GM12892 (cell line): ENCODE results near the gene OR1F1.

Experiments
- POLR2A ChIP-seq: IDR thresholded peaks from 2 replicates; pipeline ENCODE4 v1.6.1; 2011; ENCODE audit warnings: low read depth, low read length, control low read depth
- TAF1 ChIP-seq: IDR thresholded peaks from 2 replicates; pipeline ENCODE4 v1.6.1; 2011; ENCODE audit warnings: low read depth, mild to moderate bottlenecking, control low read depth, low read length, borderline replicate concordance

DNA sequence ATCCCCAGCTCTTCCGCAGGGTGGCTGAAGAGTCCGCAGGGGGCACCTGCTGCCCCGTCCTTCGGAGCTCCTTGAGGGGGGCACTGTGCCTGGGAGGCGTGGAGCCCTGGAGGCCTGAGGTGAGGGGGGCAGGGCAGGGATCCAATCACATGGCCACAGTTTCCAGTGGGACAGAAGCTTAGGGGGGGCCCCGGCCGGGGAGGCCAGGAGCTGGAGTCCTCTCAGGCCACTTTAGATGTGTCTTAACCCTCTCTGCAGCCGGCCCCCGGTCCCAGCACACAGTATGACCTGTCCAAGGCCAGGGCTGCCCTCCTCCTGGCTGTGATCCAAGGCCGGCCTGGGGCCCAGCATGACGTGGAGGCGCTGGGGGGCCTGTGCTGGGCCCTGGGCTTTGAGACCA, 42.3 kb upstream of the OR1F1 start:
- TF ChIP-seq POLR2A (no peak), TAF1 (no peak)
